NCI-H460 (cell line): ENCODE measurements around the gene PSME3. TPM values are rescaled to one million over a fixed set of nuclear protein-coding genes. Genes with fewer than 3 reads are reported as not detected.
"Not testable (repeated sequence)": the region's sequence is repeated elsewhere in the genome, so short reads cannot be mapped to it uniquely, and the experiment has no call there.

Experiments used
- DNase-seq: peaks from one replicate; pipeline ENCODE4 v3.0.0-alpha.2; 2016; ENCODE audit warnings: low read depth; ENCODE audit errors: extremely low read depth
- total RNA-seq: library from RNA; depleted of rRNA; stranded (reverse); fragments of >200 nt; shearing (Covaris generic); gene quantifications from 2 replicates; pipeline ENCODE4 v1.2.3, GENCODE V29; 2014

The PSME3 gene
- total RNA-seq, 1 experiment from 2014 or later, result 152 TPM

- DNase-seq, result no peak
Measured at GRCh38 chr17:42873315-42873714, 40.1 kb downstream of the PSME3 start.

DNA sequence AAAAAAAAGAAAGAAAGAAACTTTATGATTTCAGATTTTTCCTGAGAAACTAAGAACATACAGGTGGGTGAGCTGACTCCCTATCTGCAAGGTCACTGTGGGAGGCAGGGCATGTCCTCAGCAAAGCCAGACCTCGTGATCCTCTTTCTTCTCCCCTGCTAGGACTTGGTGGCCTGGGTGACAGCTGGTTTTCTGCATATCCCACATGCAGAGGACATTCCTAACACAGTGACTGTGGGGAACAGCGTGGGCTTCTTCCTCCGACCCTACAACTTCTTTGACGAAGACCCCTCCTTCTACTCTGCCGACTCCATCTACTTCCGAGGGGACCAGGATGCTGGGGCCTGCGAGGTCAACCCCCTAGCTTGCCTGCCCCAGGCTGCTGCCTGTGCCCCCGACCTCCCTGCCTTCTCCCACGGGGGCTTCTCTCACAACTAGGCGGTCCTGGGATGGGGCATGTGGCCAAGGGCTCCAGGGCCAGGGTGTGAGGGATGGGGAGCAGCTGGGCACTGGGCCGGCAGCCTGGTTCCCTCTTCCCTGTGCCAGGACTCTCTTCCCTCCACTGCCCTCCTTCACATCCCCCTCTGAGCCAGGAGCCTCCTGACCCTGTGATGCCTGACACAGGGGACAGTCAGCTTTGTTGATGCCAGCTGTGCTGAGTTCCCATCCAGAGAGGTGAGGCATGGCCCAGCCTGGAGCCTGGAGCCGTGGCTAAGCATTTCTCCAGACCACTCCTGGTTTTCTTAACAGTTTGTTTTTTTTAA, 40.9 kb downstream of the PSME3 start:
- not testable (repeated sequence) for DNase-seq

GRCh38 chr17:42877037-42877436, 43.8 kb downstream of the PSME3 start:
- no peak for DNase-seq

GRCh38 chr17:42878123-42878880, 45.1 kb downstream of the PSME3 start:
- DNase-seq, result no peak

GRCh38 chr17:42878924-42879595, 45.9 kb downstream of the PSME3 start:
- DNase-seq, result no peak

GRCh38 chr17:42879596-42879985, 46.4 kb downstream of the PSME3 start:
- DNase-seq, result no peak

DNA sequence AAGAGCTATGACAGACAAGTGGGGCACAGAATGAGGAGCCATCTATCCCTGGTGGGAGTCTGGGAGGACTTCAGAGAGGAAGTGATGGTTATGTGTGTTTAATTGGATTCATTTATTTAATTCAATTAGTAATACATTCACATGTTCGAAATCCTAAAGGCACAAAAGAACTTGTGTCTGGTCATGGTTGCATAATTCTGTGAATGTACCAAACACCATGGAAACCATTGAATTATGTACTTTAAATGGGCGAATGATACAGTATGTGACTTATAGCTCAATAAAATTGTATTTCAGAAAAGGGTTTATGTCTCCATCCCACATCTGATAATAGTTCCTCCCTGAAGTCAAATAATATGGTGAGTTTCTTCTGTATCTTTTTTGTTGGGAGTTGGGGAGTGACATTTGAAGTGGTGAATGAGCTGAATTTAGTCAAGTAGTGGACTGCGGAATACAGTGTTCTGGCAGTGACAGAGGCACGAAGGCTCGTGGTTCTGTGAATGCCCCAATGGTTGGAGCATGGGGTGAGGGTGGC, 47.6 kb downstream of the PSME3 start:
- no peak for DNase-seq

GRCh38 chr17:42881706-42882105, 48.5 kb downstream of the PSME3 start:
- not testable (repeated sequence) for DNase-seq

DNA sequence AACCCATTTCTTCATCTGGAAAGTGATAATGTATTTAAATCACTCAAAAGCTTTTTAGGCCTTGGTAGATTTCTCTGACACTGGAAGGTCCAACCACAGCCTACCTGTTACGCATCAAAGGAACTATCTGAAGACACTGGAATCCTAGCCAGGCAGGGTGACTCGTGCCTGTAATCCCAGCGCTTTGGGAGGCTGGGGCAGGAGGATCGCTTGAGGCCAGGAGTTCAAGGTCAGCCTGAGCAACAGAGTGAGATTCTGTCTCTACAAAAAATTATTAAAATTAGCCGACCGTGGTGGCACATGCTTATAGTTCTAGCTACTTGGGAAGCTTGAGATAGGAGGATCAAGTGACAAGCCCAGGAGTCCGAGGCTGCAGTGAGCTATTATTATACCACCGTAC, 49.0 kb downstream of the PSME3 start:
- DNase-seq, result no peak

GRCh38 chr17:42883802-42884558, 50.8 kb downstream of the PSME3 start:
- DNase-seq, result no peak

DNA sequence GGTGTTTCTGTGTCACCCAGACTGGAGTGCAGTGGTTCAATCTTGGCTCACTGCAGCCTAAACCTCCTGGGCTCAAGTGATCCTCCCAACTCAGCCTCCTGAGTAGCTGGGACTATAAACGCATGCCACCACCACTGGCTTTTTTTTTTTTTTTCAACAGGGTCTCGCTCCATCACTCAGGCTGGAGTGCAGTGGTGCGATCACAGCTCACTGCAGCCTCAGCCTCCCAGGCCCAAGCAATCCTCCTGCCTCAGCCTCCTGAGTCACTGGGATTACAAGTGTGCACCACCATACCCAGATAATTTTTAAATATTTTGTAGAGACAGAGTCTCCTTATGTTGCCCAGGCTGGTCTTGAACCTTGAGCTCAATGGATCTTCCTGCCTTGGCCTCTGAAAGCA, 52.6 kb downstream of the PSME3 start:
- DNase-seq, result not testable (repeated sequence)

DNA sequence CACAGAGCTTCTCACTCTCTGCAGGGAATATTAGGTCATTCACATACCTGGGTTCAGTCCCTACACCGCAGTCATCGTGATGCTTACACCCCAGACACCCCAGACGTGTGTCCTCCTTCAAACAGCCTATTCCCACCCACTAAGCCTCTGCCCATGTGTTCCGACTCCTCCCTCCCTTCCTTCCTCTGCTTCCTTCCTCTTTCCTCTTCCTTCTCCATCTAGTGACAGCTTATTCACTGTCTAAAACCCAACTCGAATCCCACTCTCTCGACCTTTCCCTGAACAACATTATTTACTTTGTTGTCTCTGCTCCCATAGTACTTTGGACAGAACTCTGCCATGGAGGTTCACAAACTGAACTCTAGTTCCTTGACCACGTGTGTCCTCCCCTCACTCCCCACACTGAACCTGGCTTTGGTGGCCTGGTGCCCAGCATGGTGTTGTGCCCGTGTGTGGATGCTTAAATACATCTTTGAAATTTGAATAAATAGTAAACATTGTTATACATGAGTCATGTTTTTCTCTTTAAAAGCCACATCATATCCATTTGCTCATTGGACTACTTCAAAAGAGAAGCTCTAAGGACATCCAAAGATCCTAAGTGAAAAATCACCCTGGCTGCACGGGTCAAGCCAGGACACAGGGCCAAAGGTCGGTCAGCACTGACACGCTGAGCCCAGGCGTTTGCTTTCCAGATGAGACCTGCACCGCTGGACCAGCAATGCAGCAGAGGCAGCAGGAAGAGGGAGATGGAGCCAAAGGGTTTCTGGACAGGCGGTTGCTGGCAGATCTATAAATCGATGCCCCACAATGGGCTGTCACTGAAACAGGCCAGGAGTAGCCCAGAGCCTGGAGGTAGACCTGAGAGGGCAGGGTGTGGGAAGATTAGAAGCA, 53.3 kb downstream of the PSME3 start:
- no peak for DNase-seq

- DNase-seq, result no peak
Measured at GRCh38 chr17:42889809-42890208, 56.6 kb downstream of the PSME3 start.

DNA sequence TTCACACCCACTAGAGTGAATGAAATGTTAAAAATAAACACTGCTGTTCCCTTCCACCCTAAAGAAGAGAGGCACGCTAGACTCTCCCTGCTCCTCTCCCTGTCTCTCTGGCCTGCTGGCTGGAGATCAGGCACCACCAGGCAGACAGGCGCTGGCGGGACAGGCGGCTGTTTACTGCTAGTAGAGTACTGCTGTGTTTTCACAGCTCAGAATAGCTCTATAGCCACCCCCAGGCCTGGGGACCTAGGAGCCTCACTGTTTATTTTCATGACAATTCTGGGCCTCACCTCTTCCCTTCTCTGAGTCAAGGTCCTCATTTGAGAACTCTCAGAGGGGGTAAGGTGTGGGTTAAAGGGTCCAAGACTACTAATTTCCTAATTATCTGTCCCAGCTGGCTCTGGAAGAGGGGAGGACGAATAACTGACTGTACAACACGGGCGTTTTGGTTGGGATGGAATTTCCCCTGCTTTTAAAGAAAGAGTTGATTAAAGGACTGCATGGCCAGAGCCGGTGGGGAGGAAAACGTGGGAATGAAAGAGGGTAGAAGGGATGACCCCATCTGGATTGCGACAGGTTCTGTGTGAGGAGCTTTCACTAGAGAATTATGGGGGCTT, 58.4 kb downstream of the PSME3 start:
- no peak for DNase-seq

GRCh38 chr17:42893359-42893758, 60.2 kb downstream of the PSME3 start:
- no peak for DNase-seq
